Transverse colon (tissue), 4 donors: ENCODE results near the gene VTN. TPM values are rescaled to one million over a fixed set of nuclear protein-coding genes. Genes with fewer than 3 reads are reported as not detected.
A peak's percentile ranks its signal among the peaks of the same experiment; 100 is the strongest.
"Not testable (repeated sequence)": the region's sequence is repeated elsewhere in the genome, so short reads cannot be mapped to it uniquely, and the experiment has no call there.

ENCODE experiments used
- DNase-seq: peaks from one replicate; pipeline ENCODE4 v3.0.0-alpha.2; 2019
- H3K27ac ChIP-seq, 4 donors: fragments of 200-600 bp; sonication (generic); 2 replicates each; pipeline ENCODE4 v1.5.1; 2016 to 2018; ENCODE audit warnings: inconsistent platforms in 4 of 4
- H3K27me3 ChIP-seq: fragments of 200-600 bp; sonication (generic); 2 replicates; pipeline ENCODE4 v1.5.1; 2017; ENCODE audit warnings: inconsistent platforms
- H3K36me3 ChIP-seq, 4 donors: fragments of 200-600 bp; sonication (generic); 2 replicates each; pipeline ENCODE4 v1.5.1; 2017 to 2019; ENCODE audit warnings: inconsistent platforms in 4 of 4
- H3K4me1 ChIP-seq, 4 donors: fragments of 200-600 bp; sonication (generic); 2 replicates each; pipeline ENCODE4 v1.5.1; 2017 to 2020; ENCODE audit warnings: inconsistent platforms in 4 of 4
- H3K4me3 ChIP-seq, 4 donors: fragments of 200-600 bp; sonication (generic); 1 replicate in 1 of 4; 2 replicates in 3 of 4; pipeline versions ENCODE4 v1.5.1 to v1.6.1; 2017 to 2019; ENCODE audit warnings: inconsistent platforms in 4 of 4
- H3K9me3 ChIP-seq, 2 donors: fragments of 200-600 bp; sonication (generic); 2 replicates each; pipeline ENCODE4 v1.5.1; 2017 to 2019; ENCODE audit warnings: inconsistent platforms in 2 of 2
- EP300 ChIP-seq: sonication (generic); formaldehyde crosslinking; IDR thresholded peaks from one replicate; pipeline ENCODE4 v1.6.1; 2017; ENCODE audit warnings: antibody characterized with exemption, low read depth
- POLR2A ChIP-seq: fragments of 450-650 bp; IDR thresholded peaks from one replicate; pipeline ENCODE4 v1.6.1; 2016; ENCODE audit warnings: antibody characterized with exemption, mild to moderate bottlenecking, moderate library complexity
- POLR2AphosphoS5 ChIP-seq, 3 donors: sonication (generic); formaldehyde crosslinking; IDR thresholded peaks; one replicate each; pipeline ENCODE4 v1.6.1; 2016; ENCODE audit warnings: antibody characterized with exemption in 3 of 3
- WGBS, 2 donors: methylation state at CpG; one replicate each; pipeline ENCODE4 v1.1.5; 2018; ENCODE audit warnings: low coverage in 1 of 2; 5-methylcytosine and 5-hydroxymethylcytosine counted together
- in situ Hi-C, 4 donors: fragments of 200-750 bp; cut with MboI; loops; one replicate each; pipeline versions ENCODE4 v1.15.0 to v1.15.1; 2017; ENCODE audit warnings: low sequenced_read_pairs in 3 of 4, low pct_ligation_motif_present in 1 of 4, low pct_unique_long_range_greater_than_20kb in 1 of 4
- intact Hi-C: fragments of 100-400 bp; cut with DNase I; formaldehyde crosslinking; loops from one replicate; pipeline ENCODE4 v1.15.1; 2023; ENCODE audit warnings: low total_unique reads
- total RNA-seq, 4 donors: library from RNA; depleted of rRNA; stranded (reverse); fragments of >200 nt; gene quantifications; one replicate each; pipeline ENCODE4 v1.1.0, GENCODE V29; 2016
- TF ChIP-seq, protein P1 (sequence below), 5 experiments: fragments of 200-600 bp in 3 of 5; fragments of 450-650 bp in 2 of 5; sonication (generic) in 3 of 5; IDR thresholded peaks; 1 replicate in 2 of 5; 2 replicates in 3 of 5; pipeline ENCODE4 v1.5.1; 2016 to 2017; ENCODE audit warnings: antibody characterized with exemption in 5 of 5, inconsistent platforms in 3 of 5, mild to moderate bottlenecking in 2 of 5, moderate library complexity in 1 of 5

Gene VTN
- total RNA-seq, 4 donors from 2014 or later = not detected

DNA sequence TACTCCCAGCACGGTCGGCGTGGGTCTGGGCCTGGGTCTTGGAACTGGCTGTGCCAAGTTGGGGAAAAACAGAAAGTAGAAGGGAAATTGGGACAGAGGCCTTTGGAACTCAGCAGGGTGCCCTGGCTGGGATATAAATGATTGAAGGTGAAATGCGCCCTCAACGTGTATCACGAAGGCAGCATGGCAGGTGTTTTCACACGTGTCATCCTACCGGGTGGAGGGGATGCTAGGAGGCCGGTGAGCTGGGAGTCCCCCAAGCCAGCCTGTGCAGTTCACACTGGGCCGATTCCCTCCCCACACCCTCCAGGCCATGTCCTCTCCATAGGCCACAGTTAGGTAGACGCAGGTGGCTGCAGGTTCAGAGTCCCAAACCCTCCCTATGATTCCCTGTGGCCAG, 28.6 kb downstream of the VTN start:
- H3K27me3 ChIP-seq = no peaks in the 10 kb centered on the region
- no peak overlapping the region for H3K27ac ChIP-seq
- no peaks in the 10 kb centered on the region for H3K9me3 ChIP-seq
- intact Hi-C loops = no loop called here
- DNase-seq = no peak
- H3K4me1 ChIP-seq = peaks cover 4 to 18% (median 6%) of the 10 kb centered on the region in 4 donors
- TF ChIP-seq EP300 (no peak), POLR2AphosphoS5 (IDR thresholded peaks at IDR 0.05) (no peak), POLR2A (no peak)
- TF ChIP-seq, protein P1, sequence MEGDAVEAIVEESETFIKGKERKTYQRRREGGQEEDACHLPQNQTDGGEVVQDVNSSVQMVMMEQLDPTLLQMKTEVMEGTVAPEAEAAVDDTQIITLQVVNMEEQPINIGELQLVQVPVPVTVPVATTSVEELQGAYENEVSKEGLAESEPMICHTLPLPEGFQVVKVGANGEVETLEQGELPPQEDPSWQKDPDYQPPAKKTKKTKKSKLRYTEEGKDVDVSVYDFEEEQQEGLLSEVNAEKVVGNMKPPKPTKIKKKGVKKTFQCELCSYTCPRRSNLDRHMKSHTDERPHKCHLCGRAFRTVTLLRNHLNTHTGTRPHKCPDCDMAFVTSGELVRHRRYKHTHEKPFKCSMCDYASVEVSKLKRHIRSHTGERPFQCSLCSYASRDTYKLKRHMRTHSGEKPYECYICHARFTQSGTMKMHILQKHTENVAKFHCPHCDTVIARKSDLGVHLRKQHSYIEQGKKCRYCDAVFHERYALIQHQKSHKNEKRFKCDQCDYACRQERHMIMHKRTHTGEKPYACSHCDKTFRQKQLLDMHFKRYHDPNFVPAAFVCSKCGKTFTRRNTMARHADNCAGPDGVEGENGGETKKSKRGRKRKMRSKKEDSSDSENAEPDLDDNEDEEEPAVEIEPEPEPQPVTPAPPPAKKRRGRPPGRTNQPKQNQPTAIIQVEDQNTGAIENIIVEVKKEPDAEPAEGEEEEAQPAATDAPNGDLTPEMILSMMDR (IDR thresholded peaks at IDR 0.05) = no peak
- in situ Hi-C loops = no loop called here
- no peak overlapping the region for H3K4me3 ChIP-seq
- 88% methylated on average over 11 of the region's 11 CpGs; no CpG with 5 or more reads in 1 of the 2 donors for WGBS, 2 donors
- peaks cover 0 to 39% (median 21%) of the 10 kb centered on the region in 4 donors for H3K36me3 ChIP-seq

DNA sequence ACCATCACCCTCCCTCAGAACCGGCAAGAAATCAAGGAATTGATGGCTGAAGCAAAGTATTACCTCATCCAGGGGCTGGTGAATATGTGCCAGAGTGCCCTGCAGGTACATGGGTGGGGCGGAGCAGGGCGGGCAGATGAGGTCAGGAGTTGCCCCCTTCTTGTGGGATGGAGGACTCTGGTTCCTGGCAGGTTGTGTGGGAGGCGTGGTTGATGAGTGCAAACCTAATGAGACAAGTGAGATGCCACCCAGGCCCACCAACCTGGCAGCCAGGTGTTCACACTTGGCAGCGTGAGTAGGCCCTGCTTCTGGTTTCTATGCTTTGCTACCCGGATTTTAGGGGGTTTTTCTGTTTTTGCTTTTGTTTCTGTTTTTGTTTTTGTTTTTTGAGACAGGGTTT, 29.7 kb downstream of the VTN start:
- Histone ChIP-seq H3K36me3 (peaks cover 0 to 39% (median 17%) of the 10 kb centered on the region in 4 donors), H3K27ac (no peak overlapping the region), H3K4me3 (no peak overlapping the region), H3K27me3 (no peaks in the 10 kb centered on the region), H3K4me1 (peaks cover 7 to 23% (median 11%) of the 10 kb centered on the region in 4 donors), H3K9me3 (no peaks in the 10 kb centered on the region)
- 60 to 86% methylated on average over 1 to 6 of the region's 6 CpGs for WGBS, 2 donors
- in situ Hi-C loops (no loop called here), intact Hi-C loops (no loop called here)
- TF ChIP-seq POLR2A (no peak), EP300 (no peak)
- TF ChIP-seq, protein P1 (IDR thresholded peaks at IDR 0.05) = no peak
- DNase-seq = no peak

DNA sequence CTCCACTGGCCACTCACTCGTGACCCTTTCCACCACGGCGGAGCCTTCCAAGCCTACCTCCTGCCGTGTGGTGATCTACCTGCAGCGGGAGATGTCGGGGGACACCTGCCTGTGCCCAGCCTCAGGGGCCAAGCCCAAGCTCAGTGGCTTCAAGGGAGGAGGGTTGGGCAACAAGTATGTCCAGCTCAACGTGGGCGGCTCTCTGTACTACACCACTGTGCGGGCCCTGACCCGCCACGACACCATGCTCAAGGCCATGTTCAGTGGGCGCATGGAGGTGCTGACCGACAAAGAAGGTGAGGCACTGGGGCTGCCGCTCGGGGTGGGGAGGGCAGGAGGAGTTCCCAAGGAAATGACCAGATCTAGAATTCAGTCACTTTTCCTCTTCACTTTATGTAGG, 30.7 kb downstream of the VTN start:
- Histone ChIP-seq H3K9me3 (no peaks in the 10 kb centered on the region), H3K27ac (no peak overlapping the region), H3K27me3 (no peaks in the 10 kb centered on the region), H3K4me3 (no peak overlapping the region), H3K36me3 (peaks cover 0 to 34% (median 15%) of the 10 kb centered on the region in 4 donors), H3K4me1 (peaks cover 8 to 27% (median 15%) of the 10 kb centered on the region in 4 donors)
- in situ Hi-C loops (no loop called here), intact Hi-C loops (no loop called here)
- TF ChIP-seq EP300 (no peak), POLR2A (no peak), POLR2AphosphoS5 (IDR thresholded peaks at IDR 0.05) (no peak)
- TF ChIP-seq, protein P1 (IDR thresholded peaks at IDR 0.05) = no peak
- no peak for DNase-seq
- WGBS, 2 donors = 94% methylated on average over 15 of the region's 15 CpGs; no CpG with 5 or more reads in 1 of the 2 donors

DNA sequence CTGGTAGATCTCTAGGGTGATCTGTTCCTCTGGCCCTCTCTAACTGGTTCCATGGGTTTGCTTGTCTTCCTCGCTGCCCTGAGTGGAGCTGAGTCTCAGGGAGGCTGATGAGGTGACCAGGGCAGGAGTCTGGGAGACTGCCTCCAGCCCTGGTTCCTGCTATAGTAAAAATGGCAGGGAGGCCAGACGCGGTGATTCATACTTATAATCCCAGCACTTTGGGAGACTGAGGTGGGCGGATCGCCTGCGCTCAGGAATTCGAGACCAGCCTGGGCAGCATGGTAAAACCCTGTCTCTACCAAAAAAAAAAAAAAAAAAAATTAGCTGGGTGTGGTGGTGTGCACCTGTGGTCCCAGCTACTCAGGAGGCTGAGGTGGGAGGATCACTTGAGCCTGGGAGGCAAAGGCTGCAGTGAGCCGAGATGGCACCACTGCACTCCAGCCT, 31.3 kb downstream of the VTN start:
- H3K4me3 ChIP-seq, H3K27me3 ChIP-seq, intact Hi-C loops, DNase-seq, in situ Hi-C loops, H3K9me3 ChIP-seq: not testable (repeated sequence)
- WGBS, 2 donors = 99 to 100% methylated on average over 3 to 8 of the region's 8 CpGs
- Histone ChIP-seq H3K27ac (peak overlapping the region in 2 of 4 donors; percentile 10 to 20), H3K4me1 (peaks cover 13 to 34% (median 21%) of the 10 kb centered on the region in 4 donors), H3K36me3 (peaks cover 0 to 32% (median 14%) of the 10 kb centered on the region in 4 donors)
